RWPE2 (cell line): ENCODE data around the gene FHIT.

Experiments
- ATAC-seq: fragments of 200-7000 bp; cut with Tn5 transposase; 3 replicates; pipeline ENCODE4 v1.9.1; 2021; ENCODE audit warnings: low read depth
- DNase-seq: peaks from one replicate; pipeline ENCODE4 v3.0.0-alpha.2; 2020; ENCODE audit warnings: low spot score
- H3K27ac ChIP-seq: fragments of 450-650 bp; 2 replicates; pipeline ENCODE4 v1.5.1; 2017; ENCODE audit warnings: mild to moderate bottlenecking; ENCODE audit not compliant: poor library complexity, severe bottlenecking
- H3K27me3 ChIP-seq: fragments of 250-450 bp; sonication (Bioruptor Pico); 2 replicates; pipeline ENCODE4 v1.5.1; 2021; ENCODE audit warnings: mild to moderate bottlenecking, moderate library complexity; ENCODE audit not compliant: insufficient read depth, poor library complexity, severe bottlenecking
- H3K36me3 ChIP-seq: fragments of 250-450 bp; sonication (Bioruptor Pico); 2 replicates; pipeline ENCODE4 v1.5.1; 2020; ENCODE audit warnings: low read depth, mild to moderate bottlenecking, moderate library complexity
- H3K4me1 ChIP-seq: fragments of 250-450 bp; sonication (Bioruptor Pico); 2 replicates; pipeline ENCODE4 v1.5.1; 2021; ENCODE audit warnings: mild to moderate bottlenecking, moderate library complexity; ENCODE audit not compliant: insufficient read depth, poor library complexity, severe bottlenecking
- H3K4me3 ChIP-seq: fragments of 250-450 bp; sonication (Bioruptor Pico); 2 replicates; pipeline ENCODE4 v1.5.1; 2021; ENCODE audit warnings: mild to moderate bottlenecking, moderate library complexity; ENCODE audit not compliant: severe bottlenecking
- H3K9me3 ChIP-seq: fragments of 250-450 bp; sonication (Bioruptor Pico); 2 replicates; pipeline ENCODE4 v1.5.1; 2021; ENCODE audit warnings: mild to moderate bottlenecking, moderate library complexity; ENCODE audit not compliant: severe bottlenecking
- TF ChIP-seq, protein P1 (sequence below): fragments of 450-650 bp; IDR thresholded peaks from one replicate; pipeline ENCODE4 v1.5.1; 2017; ENCODE audit warnings: mild to moderate bottlenecking, moderate library complexity; ENCODE audit not compliant: poor library complexity, severe bottlenecking

The FHIT gene

DNA sequence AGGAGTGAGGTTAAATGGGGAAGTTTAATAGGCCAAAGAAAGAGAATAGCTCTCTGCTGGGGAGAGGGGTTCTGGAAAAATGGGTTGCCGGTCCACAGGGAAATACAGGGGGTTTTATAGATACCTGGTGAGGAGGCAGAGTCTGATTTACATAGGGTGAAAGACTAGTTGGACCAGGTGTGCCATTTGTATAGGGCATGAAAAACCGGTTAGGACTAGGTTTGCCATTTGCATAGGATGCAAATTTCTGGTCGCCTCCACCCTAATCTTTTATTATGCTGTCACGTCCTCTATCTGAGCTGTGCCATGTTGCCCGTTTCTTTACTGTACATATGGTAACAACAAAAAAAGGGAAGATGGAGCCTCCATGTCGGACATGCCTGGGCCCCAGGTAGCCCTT lies 960.1 kb downstream of the FHIT start:
- Histone ChIP-seq H3K36me3 (no peaks in the 10 kb centered on the region), H3K9me3 (no peaks in the 10 kb centered on the region), H3K27me3 (no peaks in the 10 kb centered on the region), H3K27ac (no peak overlapping the region), H3K4me3 (no peak overlapping the region), H3K4me1 (no peaks in the 10 kb centered on the region)
- DNase-seq, result no peak
- ATAC-seq, result no peak
- TF ChIP-seq, protein P1, sequence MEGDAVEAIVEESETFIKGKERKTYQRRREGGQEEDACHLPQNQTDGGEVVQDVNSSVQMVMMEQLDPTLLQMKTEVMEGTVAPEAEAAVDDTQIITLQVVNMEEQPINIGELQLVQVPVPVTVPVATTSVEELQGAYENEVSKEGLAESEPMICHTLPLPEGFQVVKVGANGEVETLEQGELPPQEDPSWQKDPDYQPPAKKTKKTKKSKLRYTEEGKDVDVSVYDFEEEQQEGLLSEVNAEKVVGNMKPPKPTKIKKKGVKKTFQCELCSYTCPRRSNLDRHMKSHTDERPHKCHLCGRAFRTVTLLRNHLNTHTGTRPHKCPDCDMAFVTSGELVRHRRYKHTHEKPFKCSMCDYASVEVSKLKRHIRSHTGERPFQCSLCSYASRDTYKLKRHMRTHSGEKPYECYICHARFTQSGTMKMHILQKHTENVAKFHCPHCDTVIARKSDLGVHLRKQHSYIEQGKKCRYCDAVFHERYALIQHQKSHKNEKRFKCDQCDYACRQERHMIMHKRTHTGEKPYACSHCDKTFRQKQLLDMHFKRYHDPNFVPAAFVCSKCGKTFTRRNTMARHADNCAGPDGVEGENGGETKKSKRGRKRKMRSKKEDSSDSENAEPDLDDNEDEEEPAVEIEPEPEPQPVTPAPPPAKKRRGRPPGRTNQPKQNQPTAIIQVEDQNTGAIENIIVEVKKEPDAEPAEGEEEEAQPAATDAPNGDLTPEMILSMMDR, result no peak

DNA sequence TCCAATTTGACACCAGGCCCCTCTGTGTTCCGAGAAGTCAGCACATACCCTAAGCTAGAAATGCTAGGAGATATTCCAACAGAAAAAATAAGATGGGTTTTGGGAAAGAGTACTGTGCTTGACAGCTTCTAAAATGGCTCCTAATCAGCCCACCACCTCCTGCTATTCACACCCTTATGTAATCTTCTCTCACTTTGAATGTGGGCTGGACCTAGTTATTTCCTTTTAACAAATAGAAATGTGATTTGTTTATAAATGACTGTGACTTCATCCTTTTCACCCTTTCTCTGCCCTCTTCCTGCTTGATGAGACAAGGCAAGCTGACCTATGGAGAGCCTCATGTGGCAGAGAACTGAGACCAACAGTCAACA lies 961.1 kb downstream of the FHIT start:
- DNase-seq (no peak), ATAC-seq (no peak)
- Histone ChIP-seq H3K4me1 (no peaks in the 10 kb centered on the region), H3K36me3 (no peaks in the 10 kb centered on the region), H3K9me3 (no peaks in the 10 kb centered on the region), H3K27ac (no peak overlapping the region), H3K27me3 (no peaks in the 10 kb centered on the region), H3K4me3 (no peak overlapping the region)
- TF ChIP-seq, protein P1, result no peak

DNA sequence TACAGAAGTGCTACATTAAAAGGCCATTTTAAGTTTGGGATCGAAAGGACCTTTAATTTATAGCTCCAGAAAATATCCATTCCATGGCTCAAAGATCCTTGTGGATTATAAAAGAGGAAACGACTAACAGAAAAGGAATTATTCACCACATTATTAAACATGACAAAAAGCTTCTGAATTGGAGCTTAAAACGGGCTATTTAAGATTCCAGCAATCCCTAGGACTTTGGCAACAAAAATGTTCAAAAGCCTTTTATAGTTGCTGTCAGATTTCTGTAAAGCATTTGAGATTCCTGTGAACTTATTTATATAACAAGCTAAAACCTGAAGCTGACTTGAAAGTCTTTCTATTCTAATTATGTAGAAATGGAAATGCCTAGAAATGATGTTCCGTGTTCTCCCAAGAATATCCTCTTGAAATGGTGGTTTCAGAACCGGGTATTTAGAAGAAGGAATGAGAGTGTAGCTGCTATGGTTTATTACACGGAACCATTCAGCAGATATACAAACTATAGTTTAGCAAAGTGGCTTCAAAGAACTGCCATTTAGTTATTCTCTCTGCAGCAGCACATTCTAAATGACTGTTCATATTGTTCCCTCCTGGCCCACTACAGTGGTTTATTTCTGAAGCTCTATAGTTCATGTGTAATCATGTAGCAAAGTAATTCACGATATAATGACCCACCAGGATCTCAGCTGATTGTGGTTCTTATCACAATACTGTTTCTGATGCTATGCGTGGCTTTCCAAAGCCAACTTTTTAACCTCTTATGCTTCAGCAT lies 961.7 kb downstream of the FHIT start:
- ATAC-seq, result no peak

DNA sequence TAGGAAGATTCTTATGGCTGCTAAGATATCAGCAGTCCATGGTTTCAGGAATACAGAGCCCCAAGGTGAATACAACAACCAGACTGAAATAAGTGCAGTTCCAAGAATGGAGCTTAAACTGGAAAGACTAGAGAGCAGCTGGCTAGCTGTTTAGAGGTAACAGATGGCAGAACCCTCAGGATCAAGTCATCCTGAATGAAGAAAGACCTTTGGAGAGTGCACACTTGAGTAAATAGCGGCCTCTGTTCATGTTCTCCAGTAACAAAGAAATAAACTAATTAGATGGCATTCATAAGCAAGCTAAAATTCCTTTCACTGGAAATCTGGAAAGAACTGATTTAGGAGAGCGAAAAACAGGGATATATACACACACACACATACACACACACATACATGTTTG lies 968.4 kb downstream of the FHIT start:
- TF ChIP-seq, protein P1, result no peak
- no peak for DNase-seq
- ATAC-seq, result no peak
- Histone ChIP-seq H3K27ac (no peak overlapping the region), H3K36me3 (no peaks in the 10 kb centered on the region), H3K27me3 (peaks cover 6% of the 10 kb centered on the region), H3K4me1 (no peaks in the 10 kb centered on the region), H3K4me3 (no peak overlapping the region), H3K9me3 (no peaks in the 10 kb centered on the region)

More for the DNA sequence above, 961.7 kb downstream of the FHIT start:
- H3K27me3 ChIP-seq, result no peaks in the 10 kb centered on the region
- TF ChIP-seq, protein P1, result no peak
- H3K4me3 ChIP-seq, result no peak overlapping the region
- no peak for DNase-seq
- no peaks in the 10 kb centered on the region for H3K9me3 ChIP-seq
- H3K4me1 ChIP-seq, result no peaks in the 10 kb centered on the region
- no peak overlapping the region for H3K27ac ChIP-seq
- no peaks in the 10 kb centered on the region for H3K36me3 ChIP-seq

DNA sequence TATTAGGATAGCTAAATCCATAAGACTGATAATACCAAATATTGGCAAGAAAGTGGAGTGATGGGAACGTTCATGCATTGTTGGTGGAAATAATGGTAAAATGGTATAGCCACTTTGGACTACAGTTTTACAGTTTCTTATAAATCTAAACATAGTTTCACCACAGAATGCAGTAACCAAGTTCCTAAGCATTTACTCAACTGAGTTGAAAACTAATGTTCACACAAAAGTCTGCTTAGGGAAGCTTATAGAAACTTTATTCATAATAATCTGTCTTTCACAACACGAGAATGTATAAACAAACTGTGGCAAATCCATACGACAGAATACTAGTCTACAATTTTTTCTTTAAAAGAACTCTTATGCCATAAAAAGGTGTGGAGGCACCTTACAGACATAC lies 969.3 kb downstream of the FHIT start:
- no peak for ATAC-seq
- Histone ChIP-seq H3K4me3 (no peak overlapping the region), H3K9me3 (no peaks in the 10 kb centered on the region), H3K27me3 (peaks cover 6% of the 10 kb centered on the region), H3K36me3 (no peaks in the 10 kb centered on the region), H3K27ac (no peak overlapping the region), H3K4me1 (no peaks in the 10 kb centered on the region)
- TF ChIP-seq, protein P1, result no peak
- DNase-seq, result no peak
